HPDE6-E6E7 (cell line): ENCODE data around the gene ARRDC5.
"Not testable (repeated sequence)": the region's sequence is repeated elsewhere in the genome, so short reads cannot be mapped to it uniquely, and the experiment has no call there.

Source experiments
- DNase-seq: peaks from one replicate; pipeline ENCODE4 v3.0.0; 2011; ENCODE audit warnings: missing footprints; ENCODE audit errors: extremely low spot score

Gene ARRDC5

DNA sequence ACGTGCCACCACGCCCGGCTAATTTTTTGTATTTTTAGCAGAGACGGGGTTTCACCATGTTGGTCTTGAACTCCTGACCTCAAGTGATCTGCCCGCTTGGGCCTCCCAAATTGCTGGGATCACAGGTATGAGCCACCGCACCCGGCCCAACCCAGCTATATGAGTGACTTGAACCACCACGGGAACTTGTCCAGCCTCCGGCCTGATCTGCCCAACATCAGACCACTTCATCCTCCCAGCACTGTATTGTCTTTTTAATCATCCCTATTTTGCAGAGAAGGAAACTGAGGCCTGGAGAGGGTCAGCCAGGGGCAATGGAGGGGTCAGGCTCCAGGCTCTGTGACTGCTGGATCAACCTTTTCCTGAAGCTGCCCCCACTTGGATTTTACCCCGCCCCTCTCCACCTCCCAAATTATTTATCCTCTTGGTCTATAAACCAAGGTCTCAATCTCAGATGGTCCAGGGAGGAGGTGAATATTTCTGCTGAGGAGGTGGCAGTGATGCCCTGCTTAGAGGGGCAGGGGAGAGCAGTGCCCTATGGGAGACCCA, 34.3 kb downstream of the ARRDC5 start:
- no peak for DNase-seq

DNA sequence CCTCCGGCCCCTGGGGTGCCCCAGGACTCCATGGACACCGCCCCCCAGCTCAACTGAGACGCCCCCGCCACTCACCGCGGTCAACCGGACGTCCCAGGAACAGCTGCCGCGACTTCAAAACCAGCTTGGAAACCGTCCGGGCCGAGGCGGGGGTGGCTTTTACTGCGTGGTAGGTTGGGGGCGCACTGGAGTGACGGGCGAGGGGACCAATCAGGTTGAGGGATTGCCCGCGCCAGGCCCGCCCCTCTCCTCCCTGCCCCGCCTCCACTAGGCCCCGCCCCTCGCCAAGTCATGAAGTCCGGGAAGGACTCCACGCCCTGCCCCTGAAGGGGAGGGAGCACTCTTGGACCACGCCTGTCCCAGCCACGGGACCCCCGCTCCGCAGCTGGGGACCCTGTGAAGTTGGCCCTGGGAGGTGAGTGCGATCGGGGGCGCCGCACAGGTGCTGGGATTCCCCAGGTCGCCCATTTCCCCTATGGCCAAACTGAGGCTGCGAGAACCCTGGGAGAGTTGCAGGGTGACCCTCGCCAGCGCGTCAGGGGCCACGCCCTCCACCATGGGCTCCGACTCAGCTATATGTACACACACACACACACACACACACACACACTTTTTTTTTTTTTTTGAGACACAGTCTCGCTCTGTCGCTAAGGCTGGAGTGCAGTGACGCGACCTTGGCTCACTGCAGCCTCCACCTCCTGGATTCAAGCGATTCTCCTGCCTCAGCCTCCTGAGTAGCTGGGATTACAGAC, 35.0 kb downstream of the ARRDC5 start, which contains the start of gene PLIN3:
PLIN3 (minus strand) TSS at position 134 of the 752 bp plus-strand sequence. CDS start 6,273 bp downstream, outside the sequence.
- peak; percentile 99 for DNase-seq

DNA sequence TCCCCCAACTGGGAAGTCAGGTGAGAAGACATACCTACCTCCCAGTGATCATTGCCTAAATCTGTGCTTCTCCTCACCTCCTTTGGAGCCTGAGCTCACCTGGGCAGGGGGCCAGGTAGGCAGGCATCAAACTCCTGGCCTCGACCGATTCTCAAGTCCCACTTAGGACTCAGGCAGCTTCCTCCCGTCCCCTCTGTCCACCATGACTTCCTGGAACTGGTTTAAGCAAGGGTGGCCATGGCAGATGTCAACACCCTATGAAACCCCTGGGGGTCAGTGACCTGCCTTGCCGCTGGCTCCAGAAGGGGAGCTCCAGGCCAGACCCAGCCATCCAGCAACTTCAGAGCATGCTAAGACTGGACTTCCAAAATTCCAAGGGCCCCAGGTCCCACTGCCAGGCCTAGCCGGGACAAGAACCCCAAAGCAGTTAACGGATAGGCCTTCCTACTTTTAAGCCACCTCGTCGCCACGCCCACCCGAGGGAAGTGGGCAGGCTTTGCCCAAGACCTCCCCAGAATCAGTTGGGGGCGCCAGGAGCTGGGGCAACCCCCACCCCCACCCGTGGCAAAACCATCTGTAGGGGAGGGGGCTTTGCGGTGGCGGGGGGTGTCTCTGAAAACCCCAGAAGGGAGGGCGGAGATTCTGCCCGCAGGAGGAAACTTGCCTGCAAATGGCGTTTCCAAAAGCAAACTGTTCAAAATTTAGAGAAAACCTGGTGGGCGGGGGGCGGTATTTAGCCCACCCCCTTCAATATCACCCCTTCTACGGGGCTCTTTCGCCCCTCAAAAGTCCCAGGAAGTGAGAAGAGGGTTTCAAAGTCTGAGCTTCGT, 35.9 kb downstream of the ARRDC5 start:
- DNase-seq = no peak

DNA sequence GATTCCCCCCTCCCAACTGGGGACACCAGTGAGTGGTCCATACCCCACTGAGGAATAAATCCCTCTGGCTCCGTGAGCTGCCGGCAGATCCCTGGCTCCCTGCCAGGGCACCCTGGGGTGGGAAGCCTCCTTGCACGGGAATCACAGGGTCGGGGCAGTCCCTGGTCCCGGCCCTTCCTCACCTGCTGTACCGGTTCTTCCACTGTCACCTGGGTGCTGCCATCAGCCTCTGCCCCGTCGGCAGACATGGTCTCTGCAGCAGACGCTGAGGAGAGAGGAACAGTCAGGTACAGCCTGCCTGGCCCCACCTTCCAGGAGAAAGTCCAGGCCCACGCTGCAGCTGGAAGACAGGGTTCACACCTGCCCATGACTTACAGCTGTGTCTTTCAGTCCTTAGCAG, 41.5 kb downstream of the ARRDC5 start:
- DNase-seq = no peak

DNA sequence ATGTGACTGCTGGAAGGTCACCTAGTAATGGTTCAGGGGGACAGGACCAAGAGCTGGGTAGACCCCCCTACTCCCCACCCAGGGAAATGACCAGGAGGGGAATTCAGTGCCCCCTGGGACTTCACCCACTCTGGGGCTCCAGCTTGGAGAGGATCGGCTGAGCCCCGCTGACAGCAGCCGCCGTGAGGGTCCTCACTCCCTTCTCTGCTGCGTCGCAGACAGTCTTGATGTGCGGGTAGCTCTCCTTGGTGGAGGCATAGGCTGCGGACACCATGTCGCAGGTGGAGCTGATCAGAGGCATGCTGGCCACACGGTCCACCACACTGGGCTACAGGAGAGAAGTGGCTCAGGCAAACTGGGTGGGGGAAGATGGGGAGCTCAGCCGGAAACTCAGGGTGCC, 43.0 kb downstream of the ARRDC5 start:
- no peak for DNase-seq

DNA sequence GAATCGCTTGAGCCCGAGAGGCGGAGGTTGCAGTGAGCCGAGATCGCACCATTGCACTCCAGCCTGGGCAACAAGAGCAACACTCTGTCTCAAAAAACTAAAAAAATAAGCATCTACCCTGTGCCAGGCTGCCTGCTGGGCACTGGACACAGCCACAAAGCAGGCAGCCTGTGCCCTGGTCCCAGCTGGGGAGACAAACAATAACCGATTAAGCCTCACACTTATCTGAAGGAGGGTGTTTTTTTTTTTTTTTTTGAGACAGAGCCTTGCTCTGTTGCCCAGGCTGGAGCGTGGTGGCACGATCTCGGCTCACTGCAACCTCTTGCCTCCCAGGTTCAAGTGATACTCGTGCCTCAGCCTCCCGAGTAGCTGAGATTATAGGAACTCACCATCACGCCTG, 46.2 kb downstream of the ARRDC5 start:
- DNase-seq = not testable (repeated sequence)

DNA sequence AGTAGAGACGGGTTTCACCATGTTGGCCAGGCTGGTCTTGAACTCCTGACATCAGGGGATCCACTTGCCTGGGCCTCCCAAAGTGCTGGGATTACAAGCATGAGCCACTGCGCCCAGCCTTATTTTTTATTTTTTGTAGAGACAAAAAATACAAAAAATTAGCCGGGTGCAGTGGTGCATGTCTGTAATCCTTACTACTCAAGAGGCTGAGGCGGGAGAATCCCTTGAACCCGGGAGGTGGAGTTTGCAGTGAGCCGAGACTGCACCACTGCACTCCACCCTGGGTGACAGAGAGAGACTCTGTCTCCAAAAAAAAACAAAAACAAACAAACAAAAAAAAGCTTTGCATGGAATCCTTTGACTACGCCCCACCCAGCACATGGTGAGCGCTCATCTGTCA, 49.2 kb downstream of the ARRDC5 start:
- DNase-seq = not testable (repeated sequence)

DNA sequence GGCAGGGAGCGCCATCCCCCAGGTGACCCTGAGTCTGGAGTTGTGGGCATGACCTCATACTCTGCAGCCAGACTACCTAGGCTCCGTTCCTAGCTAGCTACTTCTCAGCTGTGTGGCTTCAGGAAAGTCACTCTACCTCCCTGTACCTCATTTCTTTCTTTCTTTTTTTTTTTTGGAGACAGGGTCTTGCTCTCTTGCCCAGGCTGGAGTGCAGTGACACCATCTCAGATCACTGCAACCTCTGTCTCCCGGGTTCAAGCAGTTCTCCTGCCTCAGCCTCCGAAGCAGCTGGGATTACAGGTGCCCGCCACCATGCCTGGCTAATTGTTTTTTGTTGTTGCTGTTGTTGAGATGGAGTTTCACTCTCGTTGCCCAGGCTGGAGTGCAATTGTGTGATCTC, 50.2 kb downstream of the ARRDC5 start:
- no peak for DNase-seq

DNA sequence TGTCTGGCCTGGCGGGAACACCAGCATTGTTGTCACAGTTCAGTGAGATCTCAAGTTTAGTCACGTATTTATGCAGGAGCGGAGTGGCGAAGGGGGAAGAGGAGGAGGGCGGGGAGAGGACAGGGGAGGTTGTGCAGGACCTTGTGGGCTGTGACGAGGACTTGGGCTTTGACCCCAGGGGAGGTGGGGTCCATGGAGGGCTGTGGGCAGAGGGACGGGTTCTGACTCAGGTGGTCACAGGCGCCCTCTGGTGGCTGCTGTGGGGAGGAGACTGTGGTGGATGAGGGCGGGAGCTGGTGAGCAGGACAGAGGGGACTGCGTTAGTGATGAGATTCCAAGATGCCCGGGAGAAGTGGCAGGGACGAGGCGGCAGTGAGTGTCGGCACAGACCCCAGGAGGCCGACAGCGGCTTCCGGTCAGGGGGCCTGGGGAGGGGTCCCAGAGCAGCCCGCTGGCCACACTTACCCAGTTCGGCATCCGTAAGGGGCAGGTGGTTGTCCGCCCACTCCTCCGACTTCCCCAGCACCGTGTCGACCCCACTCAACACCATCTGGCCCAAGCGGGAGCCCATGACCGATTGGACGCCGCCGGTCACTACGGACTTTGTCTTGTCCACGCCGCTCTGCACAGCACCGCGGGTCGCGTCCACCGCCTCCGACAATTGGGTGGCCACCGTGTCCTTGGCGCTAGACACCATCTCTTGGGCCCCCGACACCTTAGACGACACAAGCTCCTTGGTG, 51.0 kb downstream of the ARRDC5 start:
- DNase-seq = no peak

DNA sequence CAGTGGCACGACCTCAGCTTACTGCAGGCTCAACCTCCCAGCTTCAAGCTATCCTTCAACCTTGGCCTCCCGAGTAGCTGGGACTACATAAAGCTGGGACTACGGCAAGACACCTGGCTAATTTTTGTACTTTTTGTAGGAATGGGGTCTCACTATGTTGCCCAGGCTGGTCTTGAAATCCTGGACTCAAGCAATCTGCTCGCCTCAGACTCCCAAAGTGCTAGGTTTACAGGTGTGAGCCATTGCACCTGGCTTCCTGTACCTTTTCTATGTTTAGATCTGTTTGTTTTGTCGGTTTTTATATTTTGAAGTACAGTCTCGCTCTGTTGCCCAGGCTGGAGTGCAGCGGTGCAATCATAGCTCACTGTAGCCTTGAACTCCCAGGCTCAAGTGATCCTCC, 53.7 kb downstream of the ARRDC5 start:
- DNase-seq = no peak

DNA sequence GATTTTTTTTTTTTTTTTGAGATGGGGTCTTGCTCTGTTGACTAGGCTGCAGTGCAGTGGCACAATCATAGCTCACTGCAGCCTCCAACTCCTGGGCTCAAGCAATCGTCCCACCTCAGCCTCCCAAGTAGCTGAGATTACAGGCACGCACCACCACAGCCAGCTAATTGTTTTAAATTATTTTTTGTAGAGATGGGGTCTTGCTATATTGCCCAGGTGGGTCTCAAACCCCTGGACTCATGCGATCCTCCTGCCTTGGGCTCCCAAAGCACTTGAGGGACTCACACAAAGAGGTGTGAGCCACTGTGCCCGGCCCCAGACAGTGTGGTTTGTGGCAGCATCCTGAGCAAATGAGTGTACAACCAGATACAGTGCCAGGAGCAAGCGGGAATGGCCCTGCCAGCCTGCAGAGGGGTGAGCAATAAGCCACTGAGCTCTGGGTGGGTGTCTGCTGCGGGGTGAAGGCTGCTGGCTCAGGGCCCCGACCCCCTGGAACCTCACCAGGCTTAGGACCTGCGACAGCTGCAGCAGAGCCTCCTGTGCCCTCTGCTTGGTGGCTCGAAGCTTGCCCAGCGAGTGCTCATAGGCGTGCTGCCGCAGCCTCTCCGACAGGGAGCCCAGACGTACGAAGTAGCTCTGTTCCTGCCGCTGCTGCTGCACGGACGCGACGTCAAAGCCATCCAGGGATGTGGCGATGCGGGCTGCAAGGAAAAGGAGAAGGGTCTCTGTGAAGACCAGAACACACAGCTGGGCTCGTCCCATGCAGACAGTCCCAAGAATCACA, 55.3 kb downstream of the ARRDC5 start:
- no peak for DNase-seq

DNA sequence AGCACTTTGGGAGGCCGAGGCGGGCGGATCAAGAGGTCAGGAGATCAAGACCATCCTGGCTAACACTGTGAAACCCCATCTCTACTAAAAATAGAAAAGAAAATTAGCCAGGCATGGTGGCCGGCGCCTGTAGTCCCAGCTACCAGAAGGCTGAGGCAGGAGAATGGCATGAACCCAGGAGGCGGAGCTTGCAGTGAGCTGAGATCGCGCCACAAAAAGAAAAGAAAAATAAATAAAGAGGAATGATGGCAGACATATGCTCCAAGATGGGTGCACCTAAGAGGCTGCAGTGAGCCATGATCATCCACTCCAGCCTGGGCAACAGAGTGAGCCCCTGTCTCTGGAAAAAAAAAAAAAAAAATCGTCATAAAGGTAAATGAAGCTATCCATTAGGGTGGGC, 56.7 kb downstream of the ARRDC5 start:
- DNase-seq = not testable (repeated sequence)

DNA sequence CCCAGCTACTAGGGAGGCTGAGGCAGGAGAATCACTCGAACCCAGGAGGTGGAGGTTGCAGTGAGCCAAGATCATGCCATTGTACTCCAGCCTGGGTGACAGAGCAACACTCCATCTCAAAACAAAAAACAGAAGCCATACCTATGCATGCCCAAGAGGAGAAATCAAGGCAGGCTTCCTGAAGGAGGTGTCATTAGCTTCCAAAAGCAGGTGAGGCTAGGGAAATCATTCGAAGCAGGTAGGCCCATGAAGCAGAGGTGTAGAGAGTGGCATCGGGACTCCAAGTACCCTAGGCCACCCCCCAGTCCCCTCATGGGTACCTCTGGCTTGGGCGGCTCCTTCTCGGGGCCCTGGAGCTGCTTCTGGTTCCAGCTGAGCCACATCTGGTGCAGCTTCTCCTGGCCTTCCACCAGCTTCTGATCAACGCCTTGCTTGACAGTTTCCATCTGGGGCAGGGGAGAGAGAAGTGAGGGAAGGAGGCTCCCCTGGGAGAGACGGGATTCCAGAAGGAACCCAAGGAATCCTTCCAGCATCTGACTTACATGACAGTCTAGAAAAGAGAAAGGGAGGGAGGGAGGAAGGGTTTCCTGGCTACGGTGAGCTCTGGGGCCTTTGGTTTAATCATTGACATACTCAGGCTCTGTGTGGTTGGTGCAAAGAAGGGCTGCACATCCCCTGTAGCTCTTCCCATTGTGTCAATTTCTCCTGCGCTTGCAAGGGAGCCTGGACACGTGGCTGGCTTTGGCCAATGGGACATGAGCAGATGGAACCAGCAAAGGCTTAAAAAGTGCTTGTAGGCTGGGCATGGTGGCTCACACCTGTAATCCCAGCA, 58.1 kb downstream of the ARRDC5 start:
- no peak for DNase-seq

DNA sequence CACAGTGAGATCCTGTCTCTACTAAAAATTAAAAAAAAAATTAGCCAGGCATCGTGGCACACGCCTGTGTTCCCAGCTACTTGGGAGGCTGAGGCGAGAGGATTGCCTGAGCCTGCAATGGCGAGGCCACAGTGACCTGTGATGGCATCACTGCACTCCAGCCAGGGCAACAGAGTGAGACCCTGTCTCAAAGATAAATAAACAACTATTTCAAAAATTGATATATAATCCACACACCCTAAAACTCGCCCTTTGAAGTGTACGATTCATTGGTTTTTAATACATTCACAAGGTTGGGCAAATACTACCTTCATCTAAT, 59.1 kb downstream of the ARRDC5 start:
- no peak for DNase-seq
